Measurements from ENCODE around the gene INPP4B. TPM values are rescaled to one million over a fixed set of nuclear protein-coding genes. Genes with fewer than 3 reads are reported as not detected.

Gene INPP4B
- 3.9 to 6.4 TPM (median 6.3 TPM) in 5 replicates for total RNA-seq (2022; extraction: Qiagen RNA extraction)

GRCh38 chr4:142846108-142846728, at the start of gene INPP4B:
Gene INPP4B, minus strand, starts transcription at chr4:142846301.

